Transverse colon (tissue), 4 donors: ENCODE measurements around the gene ZHX3.

Experiments used
- POLR2AphosphoS5 ChIP-seq, 3 donors: sonication (generic); formaldehyde crosslinking; IDR thresholded peaks; one replicate each; pipeline ENCODE4 v1.6.1; 2016; ENCODE audit warnings: antibody characterized with exemption in 3 of 3
- TF ChIP-seq, protein P1 (sequence below), 5 experiments: fragments of 200-600 bp in 3 of 5; fragments of 450-650 bp in 2 of 5; sonication (generic) in 3 of 5; IDR thresholded peaks; 1 replicate in 2 of 5; 2 replicates in 3 of 5; pipeline ENCODE4 v1.5.1; 2016 to 2017; ENCODE audit warnings: antibody characterized with exemption in 5 of 5, inconsistent platforms in 3 of 5, mild to moderate bottlenecking in 2 of 5, moderate library complexity in 1 of 5

DNA sequence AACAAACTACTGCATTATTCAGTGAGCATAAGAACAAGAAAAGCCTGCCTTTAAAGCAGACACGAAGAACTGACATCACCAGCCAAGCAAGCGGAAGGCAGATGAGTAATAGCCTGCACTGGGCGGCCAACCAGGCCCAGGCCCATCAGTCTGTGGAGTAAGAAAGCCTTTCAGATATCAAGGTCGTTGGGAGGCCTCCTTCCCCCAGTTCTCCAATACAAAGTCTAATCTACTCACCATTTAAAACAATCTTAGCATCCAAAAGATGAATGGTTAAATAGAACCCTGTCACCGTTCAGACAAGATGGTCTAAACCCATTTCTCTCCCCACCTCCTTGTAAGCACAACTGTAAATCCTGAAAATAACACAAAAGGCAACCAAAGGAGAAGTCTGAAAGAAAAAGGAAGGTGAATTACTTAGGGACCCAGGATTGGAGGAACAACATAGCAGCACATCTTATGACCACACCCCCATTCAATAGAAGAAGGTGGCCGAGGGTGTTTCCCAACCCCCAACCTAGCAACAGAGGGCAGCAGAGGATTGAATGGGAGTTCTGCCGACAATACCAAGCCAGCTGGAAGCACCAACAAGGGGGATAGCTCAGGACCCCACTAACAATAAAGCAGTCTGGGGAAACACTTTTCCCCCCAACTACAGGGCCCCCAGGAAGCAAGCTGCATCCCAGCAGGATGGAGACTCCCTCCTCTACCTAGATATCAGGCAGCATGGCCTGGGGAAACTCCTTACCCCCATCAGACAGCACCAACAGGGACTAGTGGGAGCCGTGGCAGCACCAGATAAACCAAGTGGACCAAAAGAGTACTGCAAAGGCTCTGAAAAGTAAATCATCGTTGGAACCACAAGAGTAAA is 67.9 kb downstream of the ZHX3 start:
- TF ChIP-seq, protein P1, sequence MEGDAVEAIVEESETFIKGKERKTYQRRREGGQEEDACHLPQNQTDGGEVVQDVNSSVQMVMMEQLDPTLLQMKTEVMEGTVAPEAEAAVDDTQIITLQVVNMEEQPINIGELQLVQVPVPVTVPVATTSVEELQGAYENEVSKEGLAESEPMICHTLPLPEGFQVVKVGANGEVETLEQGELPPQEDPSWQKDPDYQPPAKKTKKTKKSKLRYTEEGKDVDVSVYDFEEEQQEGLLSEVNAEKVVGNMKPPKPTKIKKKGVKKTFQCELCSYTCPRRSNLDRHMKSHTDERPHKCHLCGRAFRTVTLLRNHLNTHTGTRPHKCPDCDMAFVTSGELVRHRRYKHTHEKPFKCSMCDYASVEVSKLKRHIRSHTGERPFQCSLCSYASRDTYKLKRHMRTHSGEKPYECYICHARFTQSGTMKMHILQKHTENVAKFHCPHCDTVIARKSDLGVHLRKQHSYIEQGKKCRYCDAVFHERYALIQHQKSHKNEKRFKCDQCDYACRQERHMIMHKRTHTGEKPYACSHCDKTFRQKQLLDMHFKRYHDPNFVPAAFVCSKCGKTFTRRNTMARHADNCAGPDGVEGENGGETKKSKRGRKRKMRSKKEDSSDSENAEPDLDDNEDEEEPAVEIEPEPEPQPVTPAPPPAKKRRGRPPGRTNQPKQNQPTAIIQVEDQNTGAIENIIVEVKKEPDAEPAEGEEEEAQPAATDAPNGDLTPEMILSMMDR (IDR thresholded peaks at IDR 0.05): peak in 4 of 5 experiments; percentile 18 to 32 (median 25)
- peak in 2 of 3 donors; percentile 16 to 18 for TF ChIP-seq POLR2AphosphoS5 (IDR thresholded peaks at IDR 0.05)
